Lower leg skin (tissue), 4 donors: ENCODE data around the gene CTDSP1. TPM values are rescaled to one million over a fixed set of nuclear protein-coding genes. Genes with fewer than 3 reads are reported as not detected.

ENCODE experiments used
- DNase-seq, 2 donors: peaks; one replicate each; pipeline ENCODE4 v3.0.0-alpha.2; 2019; ENCODE audit warnings: low spot score in 2 of 2
- H3K4me3 ChIP-seq: fragments of 200-600 bp; sonication (generic); 2 replicates; pipeline ENCODE4 v1.5.1; 2017; ENCODE audit warnings: mild to moderate bottlenecking, low read depth; ENCODE audit not compliant: poor library complexity, severe bottlenecking
- POLR2A ChIP-seq, 2 donors: fragments of 450-650 bp; IDR thresholded peaks; one replicate each; pipeline ENCODE4 v1.6.1; 2016 to 2017; ENCODE audit warnings: antibody characterized with exemption in 2 of 2, mild to moderate bottlenecking in 1 of 2, moderate library complexity in 1 of 2
- WGBS, 2 donors: methylation state at CpG; one replicate each; pipeline ENCODE4 v1.1.5; 2018; 5-methylcytosine and 5-hydroxymethylcytosine counted together
- intact Hi-C: fragments of 100-400 bp; cut with DNase I; formaldehyde crosslinking; loops from one replicate; pipeline ENCODE4 v1.15.0; 2023; ENCODE audit warnings: low total_unique reads
- total RNA-seq, 4 donors: library from RNA; depleted of rRNA; stranded (reverse); fragments of >200 nt; gene quantifications; one replicate each; pipeline ENCODE4 v1.1.0, GENCODE V29; 2016
- TF ChIP-seq, protein P1 (sequence below), 3 donors: fragments of 450-650 bp; IDR thresholded peaks; one replicate each; pipeline ENCODE4 v1.5.1; 2016; ENCODE audit warnings: antibody characterized with exemption in 3 of 3, mild to moderate bottlenecking in 3 of 3, moderate library complexity in 2 of 3

CTDSP1 gene
- total RNA-seq, 4 donors from 2014 or later = 64.8 to 108 (median 99.9) TPM

DNA sequence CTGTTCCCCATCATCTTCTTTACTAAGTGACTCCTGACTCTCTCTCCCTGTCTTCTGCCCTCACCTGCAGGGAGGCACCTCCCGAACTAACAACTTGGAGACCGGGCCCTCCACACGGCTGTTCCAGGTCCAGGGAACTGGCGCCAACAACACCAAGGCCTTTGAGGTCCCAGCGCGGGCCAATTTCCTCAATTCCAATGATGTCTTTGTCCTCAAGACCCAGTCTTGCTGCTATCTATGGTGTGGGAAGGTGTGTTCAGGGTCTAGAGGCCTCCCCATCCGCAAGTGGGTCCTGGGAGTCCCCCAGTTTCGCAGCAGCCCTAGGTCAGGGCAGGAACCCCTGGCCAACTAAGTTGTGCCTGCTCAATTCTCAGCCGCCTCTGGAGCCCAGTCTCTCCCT, 34.8 kb downstream of the CTDSP1 start:
- peak in 1 of 2 donors; percentile 81 for DNase-seq

DNA sequence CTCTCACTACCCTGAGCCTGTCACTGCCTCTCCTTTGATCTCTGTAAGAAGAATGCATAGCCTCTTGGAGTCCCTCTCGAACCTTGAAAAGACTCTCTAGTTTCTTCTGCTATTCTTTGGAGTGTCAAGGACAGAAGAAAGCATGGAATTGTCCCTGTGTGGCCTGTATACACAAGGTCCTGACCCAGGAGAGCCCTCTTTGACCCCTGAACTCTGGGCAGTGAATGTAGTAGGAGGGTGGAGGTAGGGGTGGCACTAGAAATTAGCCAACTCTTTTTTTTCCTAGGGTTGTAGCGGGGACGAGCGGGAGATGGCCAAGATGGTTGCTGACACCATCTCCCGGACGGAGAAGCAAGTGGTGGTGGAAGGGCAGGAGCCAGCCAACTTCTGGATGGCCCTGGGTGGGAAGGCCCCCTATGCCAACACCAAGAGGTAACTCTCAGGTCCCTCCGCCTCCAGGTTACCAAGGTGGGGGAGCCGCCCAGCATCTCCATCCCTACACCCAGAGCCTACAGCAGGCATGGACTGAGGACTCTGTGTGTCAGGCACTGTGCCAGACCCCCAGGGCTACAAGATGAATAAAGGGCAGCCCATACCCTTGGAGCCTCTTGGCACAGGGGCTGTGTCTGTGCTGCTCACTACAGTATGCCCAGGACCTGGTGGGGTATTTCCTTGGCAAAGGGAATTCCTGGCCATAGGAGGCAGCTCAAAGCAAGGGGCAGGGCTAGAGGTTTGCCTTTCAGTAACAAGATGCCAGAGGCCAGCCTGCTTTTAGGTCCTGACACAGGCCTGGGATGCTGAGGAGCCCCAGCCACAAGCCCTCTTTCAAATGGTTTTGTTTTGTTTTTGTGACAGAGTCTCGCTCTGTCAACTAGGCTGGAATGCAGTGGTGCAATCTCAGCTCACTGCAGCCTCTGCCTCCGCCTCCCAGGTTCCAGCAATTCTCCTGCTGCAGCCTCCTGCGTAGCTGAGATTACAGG, 35.6 kb downstream of the CTDSP1 start:
- no peak for TF ChIP-seq POLR2A (IDR thresholded peaks at IDR 0.05)
- TF ChIP-seq, protein P1, sequence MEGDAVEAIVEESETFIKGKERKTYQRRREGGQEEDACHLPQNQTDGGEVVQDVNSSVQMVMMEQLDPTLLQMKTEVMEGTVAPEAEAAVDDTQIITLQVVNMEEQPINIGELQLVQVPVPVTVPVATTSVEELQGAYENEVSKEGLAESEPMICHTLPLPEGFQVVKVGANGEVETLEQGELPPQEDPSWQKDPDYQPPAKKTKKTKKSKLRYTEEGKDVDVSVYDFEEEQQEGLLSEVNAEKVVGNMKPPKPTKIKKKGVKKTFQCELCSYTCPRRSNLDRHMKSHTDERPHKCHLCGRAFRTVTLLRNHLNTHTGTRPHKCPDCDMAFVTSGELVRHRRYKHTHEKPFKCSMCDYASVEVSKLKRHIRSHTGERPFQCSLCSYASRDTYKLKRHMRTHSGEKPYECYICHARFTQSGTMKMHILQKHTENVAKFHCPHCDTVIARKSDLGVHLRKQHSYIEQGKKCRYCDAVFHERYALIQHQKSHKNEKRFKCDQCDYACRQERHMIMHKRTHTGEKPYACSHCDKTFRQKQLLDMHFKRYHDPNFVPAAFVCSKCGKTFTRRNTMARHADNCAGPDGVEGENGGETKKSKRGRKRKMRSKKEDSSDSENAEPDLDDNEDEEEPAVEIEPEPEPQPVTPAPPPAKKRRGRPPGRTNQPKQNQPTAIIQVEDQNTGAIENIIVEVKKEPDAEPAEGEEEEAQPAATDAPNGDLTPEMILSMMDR (IDR thresholded peaks at IDR 0.05) = no peak
- intact Hi-C loops = no loop called here
- DNase-seq = peak in 1 of 2 donors; percentile 70
- no peak overlapping the region for H3K4me3 ChIP-seq
- 90 to 95% methylated on average over 11 of the region's 11 CpGs for WGBS, 2 donors

More for the DNA sequence above, 34.8 kb downstream of the CTDSP1 start:
- intact Hi-C loops = no loop called here
- H3K4me3 ChIP-seq = no peak overlapping the region
- TF ChIP-seq POLR2A (IDR thresholded peaks at IDR 0.05) = no peak
- TF ChIP-seq, protein P1 (IDR thresholded peaks at IDR 0.05) = no peak
- WGBS, 2 donors = 85 to 88% methylated on average over 9 of the region's 9 CpGs

DNA sequence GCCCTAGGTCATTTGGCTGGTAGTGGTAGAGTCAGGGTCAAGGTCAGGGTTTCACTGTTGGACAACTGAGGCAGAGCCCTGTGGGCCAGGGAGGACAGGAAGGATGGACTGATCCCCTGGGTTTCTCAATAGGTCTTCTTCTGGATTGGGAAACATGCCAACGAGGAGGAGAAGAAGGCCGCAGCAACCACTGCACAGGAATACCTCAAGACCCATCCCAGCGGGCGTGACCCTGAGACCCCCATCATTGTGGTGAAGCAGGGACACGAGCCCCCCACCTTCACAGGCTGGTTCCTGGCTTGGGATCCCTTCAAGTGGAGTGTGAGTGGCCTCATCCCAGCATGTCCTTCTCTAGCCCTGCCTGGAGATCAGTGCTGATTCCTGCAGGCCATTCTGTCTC, 37.3 kb downstream of the CTDSP1 start:
- no peak overlapping the region for H3K4me3 ChIP-seq
- intact Hi-C loops = no loop called here
- DNase-seq = peak in 1 of 2 donors; percentile 48
- TF ChIP-seq, protein P1 (IDR thresholded peaks at IDR 0.05) = no peak
- no peak for TF ChIP-seq POLR2A (IDR thresholded peaks at IDR 0.05)
- WGBS, 2 donors = 88 to 95% methylated on average over 5 of the region's 5 CpGs

DNA sequence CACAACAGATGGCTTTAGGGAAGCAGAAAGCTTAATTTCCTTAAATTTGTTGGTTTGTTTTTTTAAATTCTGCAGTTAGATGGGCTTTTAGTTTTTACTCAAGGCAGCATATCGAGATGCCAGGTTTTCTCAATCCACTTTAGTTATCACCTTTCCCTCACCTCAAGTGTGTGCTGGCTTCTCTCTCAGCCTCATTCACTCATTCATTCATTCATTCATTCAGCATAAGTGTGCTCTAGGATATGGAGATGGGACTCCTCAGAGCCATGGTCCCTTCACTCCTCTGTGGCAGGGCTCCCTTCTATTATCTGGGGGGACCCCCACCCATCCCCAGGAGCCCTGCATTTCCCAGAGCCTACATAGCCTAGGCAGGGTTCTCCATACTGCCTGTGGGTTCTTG, 38.3 kb downstream of the CTDSP1 start:
- 95 to 100% methylated on average over 1 of the region's 1 CpG for WGBS, 2 donors
- TF ChIP-seq, protein P1 (IDR thresholded peaks at IDR 0.05) = no peak
- no peak for TF ChIP-seq POLR2A (IDR thresholded peaks at IDR 0.05)
- DNase-seq = peak in 1 of 2 donors; percentile 40
- H3K4me3 ChIP-seq = no peak overlapping the region
- intact Hi-C loops = no loop called here

DNA sequence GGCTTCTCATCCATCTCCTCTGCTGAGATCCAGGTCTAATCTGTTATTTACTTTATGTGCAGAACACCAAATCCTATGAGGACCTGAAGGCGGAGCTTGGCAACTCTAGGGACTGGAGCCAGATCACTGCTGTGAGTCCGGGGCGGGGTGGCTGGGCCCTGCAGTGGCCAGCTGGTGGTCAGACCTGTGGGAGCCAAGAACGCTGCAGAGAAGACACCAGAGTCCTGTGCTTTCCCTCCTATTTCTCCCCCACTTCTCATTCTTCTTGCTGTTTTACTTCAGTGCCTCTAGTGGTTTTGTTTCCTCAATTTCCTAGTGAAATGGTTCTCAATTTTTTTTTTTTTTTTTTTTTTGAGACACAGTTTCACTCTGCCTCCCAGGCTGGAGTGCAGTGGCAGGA, 38.9 kb downstream of the CTDSP1 start:
- DNase-seq = peak in 1 of 2 donors; percentile 75
- no peak for TF ChIP-seq POLR2A (IDR thresholded peaks at IDR 0.05)
- TF ChIP-seq, protein P1 (IDR thresholded peaks at IDR 0.05) = no peak

More for the DNA sequence above, 38.9 kb downstream of the CTDSP1 start:
- 67 to 72% methylated on average over 4 of the region's 4 CpGs for WGBS, 2 donors
- no peak overlapping the region for H3K4me3 ChIP-seq
- intact Hi-C loops = no loop called here
